SHP77 (cell line): Measurements from ENCODE around the gene THBS4.

Source experiments
- DNase-seq, 2 experiments: peaks; one replicate each; lab custom pipeline; 2025; lab: John Stamatoyannopoulos, UW

The THBS4 gene

GRCh38 chr5:80048084-80048780 lies 13.1 kb downstream of the THBS4 start:
- no peak for DNase-seq

DNA sequence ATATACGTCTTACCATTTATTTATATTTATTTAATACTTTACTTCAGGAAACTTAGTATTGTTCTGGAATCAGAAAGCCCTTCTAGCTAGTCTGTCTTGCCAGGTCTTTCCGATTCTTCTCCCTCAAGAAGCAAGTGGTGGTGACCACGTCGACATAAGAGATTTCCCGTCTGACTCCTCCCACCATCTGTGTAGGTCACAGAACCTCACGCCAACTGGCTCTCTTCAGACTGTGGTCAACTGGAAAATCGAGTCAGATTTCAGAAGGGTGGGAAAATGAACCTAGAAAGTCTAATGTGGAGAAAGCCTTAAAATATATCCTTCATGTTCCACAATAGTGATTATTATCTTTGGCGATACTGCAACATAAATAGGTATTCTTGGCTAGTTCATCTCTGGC lies 17.3 kb downstream of the THBS4 start:
- no peak for DNase-seq

DNA sequence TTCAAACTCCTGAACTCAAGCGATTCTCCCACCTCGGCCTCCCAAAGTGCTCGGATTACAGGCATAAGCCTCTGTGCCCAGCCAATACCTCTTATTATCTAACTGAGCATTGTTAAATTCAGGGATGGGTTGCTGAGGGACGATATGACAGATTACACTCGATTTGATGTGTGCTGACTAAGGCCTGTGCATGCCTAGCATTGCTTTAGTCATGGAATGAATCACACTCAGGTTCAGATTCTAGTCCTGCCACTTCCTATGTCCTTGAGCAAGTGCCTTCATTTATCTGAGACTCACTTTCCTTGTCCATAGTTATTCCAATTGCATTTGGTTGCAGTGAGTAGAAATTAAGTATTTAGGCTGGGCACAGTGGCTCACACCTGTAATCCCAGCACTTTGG lies 19.5 kb downstream of the THBS4 start:
- DNase-seq = no peak

GRCh38 chr5:80055491-80056170 lies 20.5 kb downstream of the THBS4 start:
- no peak for DNase-seq

- no peak for DNase-seq
Observed at GRCh38 chr5:80057099-80057498, 22.0 kb downstream of the THBS4 start.

DNA sequence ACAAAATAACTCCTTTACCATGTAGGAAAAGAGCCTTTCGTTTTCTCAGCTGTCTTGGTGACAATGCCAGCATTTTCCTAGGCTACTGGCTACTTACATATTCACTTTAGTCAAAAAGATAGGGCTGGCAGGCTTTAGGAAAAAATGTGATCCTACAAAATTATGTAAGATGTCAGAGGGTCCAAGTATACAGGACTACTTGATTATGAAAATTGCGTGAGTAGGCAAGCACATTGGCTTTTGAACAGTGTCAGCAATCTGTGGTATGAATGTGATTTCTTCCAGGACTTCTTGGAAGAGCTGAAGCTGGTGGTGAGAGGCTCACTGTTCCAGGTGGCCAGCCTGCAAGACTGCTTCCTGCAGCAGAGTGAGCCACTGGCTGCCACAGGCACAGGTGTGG lies 22.8 kb downstream of the THBS4 start:
- no peak for DNase-seq

DNA sequence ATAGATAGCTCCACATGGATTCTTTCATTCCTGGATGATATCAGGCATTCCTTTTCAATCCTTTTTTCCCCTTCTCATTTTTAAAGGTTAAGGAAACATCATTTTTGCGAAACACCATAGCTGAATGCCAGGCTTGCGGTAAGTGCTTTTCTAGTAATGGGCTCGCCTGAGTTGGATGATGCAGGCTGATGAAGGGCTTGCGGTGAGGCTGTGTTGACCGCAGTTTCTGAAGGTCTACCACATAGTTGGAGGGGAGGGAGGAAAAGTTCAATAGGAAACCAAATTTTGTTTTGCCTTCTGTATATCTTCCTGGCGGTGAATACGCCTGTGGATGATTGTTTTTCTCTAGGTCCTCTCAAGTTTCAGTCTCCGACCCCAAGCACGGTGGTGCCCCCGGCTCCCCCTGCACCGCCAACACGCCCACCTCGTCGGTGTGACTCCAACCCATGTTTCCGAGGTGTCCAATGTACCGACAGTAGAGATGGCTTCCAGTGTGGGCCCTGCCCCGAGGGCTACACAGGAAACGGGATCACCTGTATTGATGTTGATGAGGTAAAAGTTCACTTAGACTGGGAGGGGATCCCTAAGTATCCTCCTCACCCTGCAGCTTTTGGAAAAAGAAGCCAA lies 24.3 kb downstream of the THBS4 start:
- DNase-seq = no peak

DNA sequence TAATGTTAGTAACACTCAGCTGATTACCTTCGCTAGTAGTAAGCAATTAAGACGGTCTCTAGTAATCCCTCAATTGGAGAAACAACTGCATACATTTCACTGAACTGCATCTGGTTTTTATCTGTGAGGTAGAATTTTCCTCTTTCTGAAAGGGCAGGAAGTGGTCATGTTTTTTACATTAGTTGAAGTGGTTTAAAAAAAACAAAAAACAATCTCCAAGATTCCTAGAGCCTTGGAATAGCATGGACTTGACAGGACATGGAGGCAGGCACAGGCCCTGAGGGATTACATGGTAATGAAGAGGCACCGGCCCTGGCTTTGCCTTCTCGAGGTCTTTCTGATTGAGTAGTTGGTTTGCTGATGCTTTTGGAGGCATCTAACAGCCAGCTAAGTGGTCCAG lies 25.8 kb downstream of the THBS4 start:
- no peak for DNase-seq

DNA sequence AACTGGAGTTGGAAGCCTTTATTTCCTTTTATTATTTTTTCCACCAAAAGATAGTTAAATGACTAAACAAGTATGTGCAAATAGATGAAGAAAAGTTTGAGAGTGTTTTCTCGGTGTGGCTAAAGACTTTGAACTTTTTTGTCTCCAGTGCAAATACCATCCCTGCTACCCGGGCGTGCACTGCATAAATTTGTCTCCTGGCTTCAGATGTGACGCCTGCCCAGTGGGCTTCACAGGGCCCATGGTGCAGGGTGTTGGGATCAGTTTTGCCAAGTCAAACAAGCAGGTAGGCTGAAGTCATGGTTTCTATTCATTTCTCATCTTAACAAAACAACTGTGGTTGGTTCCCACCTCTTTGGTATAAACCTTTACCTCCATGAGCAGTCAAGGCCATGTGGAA lies 26.4 kb downstream of the THBS4 start:
- DNase-seq = no peak

- no peak for DNase-seq
Observed at GRCh38 chr5:80064124-80064523, 29.0 kb downstream of the THBS4 start.

DNA sequence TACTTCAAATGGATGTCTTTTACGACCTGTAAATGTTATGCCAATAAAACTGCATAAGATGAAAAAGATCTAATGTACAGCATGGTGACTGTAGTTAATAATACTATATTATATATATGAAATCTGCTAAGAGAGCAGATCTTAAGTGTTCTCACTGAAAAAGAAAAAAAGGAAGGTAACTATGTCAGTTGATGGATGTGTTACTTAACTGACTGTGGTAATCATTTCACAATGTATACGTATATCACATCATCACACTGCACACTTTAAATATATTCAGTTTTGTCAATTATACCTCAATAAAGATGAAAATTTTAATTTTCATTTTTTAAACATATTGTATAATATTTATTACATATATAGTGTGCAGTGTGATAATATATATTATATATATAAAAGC lies 31.9 kb downstream of the THBS4 start:
- no peak for DNase-seq

- DNase-seq = no peak
Observed at GRCh38 chr5:80067531-80068245, 32.5 kb downstream of the THBS4 start.

GRCh38 chr5:80068246-80068636 lies 33.1 kb downstream of the THBS4 start:
- no peak for DNase-seq

DNA sequence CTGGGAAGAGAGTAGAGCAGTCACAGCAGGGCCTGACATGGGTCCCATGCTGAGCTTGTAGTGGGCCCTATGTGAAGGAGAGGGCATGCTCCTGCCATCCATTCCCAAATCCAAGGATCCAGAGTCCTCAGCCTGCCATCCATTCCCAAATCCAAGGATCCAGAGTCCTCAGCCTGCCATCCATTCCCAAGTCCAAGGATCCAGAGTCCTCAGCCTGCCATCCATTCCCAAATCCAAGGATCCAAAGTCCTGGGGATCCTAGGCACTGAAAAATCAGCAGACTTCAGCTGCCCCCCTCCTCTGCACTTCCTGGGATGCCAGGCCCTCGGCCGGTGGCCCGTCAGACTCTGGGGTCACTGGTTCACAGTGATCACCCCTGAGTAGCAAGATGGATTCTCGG lies 33.6 kb downstream of the THBS4 start:
- no peak for DNase-seq

GRCh38 chr5:80069251-80069800 lies 34.2 kb downstream of the THBS4 start:
- no peak for DNase-seq

- DNase-seq = no peak
Observed at GRCh38 chr5:80069918-80070318, 34.8 kb downstream of the THBS4 start.

- DNase-seq = no peak
Observed at GRCh38 chr5:80070338-80071056, 35.3 kb downstream of the THBS4 start.

- DNase-seq = no peak
Observed at GRCh38 chr5:80071510-80072021, 36.4 kb downstream of the THBS4 start.

DNA sequence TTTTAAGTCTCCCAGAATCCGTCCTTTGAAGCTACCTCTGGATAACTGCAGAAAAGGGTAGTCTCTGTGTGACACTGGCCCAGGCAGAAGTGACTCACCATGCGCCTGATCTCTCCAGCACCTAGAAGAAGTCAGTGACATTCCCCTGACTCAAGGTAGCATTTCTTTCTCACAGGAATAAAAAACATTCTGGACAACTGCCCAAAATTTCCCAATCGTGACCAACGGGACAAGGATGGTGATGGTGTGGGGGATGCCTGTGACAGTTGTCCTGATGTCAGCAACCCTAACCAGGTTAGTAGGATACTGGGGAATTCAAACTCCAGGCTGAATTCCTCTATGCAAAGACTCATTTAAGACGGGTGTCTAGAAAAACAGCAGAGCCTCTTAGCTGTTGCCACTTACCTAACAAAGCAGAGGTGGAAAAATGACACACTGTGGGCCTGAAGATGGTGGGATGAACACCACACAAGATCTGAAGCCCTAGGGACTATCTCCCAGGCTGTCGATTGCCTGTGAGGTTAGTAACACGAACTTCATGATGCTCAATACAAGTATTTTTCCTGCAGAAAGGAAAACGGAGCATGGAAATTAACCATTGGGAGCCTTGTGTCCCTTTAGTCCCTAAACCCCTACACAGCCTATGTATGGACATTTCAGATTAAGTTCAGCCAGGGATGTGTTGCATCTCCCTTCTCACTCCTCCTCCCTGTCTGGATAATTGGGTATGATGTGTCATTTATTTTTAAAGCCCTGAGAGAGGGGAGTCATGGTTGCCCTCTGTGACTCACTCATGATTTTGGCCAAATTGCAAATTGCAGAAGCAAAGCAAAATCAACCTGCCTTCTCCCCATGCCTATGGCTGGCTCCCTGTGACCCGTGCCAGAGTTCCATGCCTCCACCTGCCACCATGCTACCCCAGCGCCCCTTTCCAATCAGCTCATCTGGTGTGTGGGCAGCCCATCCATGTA lies 37.2 kb downstream of the THBS4 start:
- no peak for DNase-seq
